ENCODE results near the gene MAP3K3. TPM values are rescaled to one million over a fixed set of nuclear protein-coding genes. Genes with fewer than 3 reads are reported as not detected.

Gene MAP3K3
- total RNA-seq, 4 donors from 2014 or later, result 31.6 to 55.1 (median 44.3) TPM

GRCh38 chr17:63587770-63588169 lies 34.4 kb upstream of the MAP3K3 start:
- Histone ChIP-seq H3K4me3 (no peak overlapping the region), H3K9me3 (no peaks in the 10 kb centered on the region), H3K4me1 (no peaks in the 10 kb centered on the region), H3K27ac (no peak overlapping the region), H3K27me3 (no peaks in the 10 kb centered on the region), H3K36me3 (peaks cover 86% of the 10 kb centered on the region)
- TF ChIP-seq EP300 (IDR thresholded peaks at IDR 0.05) (no peak), POLR2A (IDR thresholded peaks at IDR 0.05) (no peak), POLR2AphosphoS5 (IDR thresholded peaks at IDR 0.05) (no peak), CTCF (IDR thresholded peaks at IDR 0.05) (no peak)
- no peak for DNase-seq (ENCODE audit: low spot score in 2 of 2)
- 95% methylated on average over 5 of the region's 5 CpGs for WGBS

- Histone ChIP-seq H3K27ac (no peak overlapping the region), H3K36me3 (peaks cover 80% of the 10 kb centered on the region), H3K9me3 (no peaks in the 10 kb centered on the region), H3K27me3 (no peaks in the 10 kb centered on the region), H3K4me3 (no peak overlapping the region), H3K4me1 (no peaks in the 10 kb centered on the region)
- DNase-seq (ENCODE audit: low spot score in 2 of 2), result no peak
- 91% methylated on average over 11 of the region's 11 CpGs for WGBS
- no peak for TF ChIP-seq EP300 (IDR thresholded peaks at IDR 0.05)
- no peak for TF ChIP-seq POLR2AphosphoS5 (IDR thresholded peaks at IDR 0.05)
- TF ChIP-seq POLR2A (IDR thresholded peaks at IDR 0.05), result no peak
- TF ChIP-seq CTCF (IDR thresholded peaks at IDR 0.05), result no peak
Measured at GRCh38 chr17:63588797-63589196, 33.4 kb upstream of the MAP3K3 start.

- TF ChIP-seq EP300 (IDR thresholded peaks at IDR 0.05) (no peak), POLR2A (IDR thresholded peaks at IDR 0.05) (no peak), CTCF (IDR thresholded peaks at IDR 0.05) (no peak), POLR2AphosphoS5 (IDR thresholded peaks at IDR 0.05) (no peak)
Measured at GRCh38 chr17:63589646-63590045, 32.6 kb upstream of the MAP3K3 start.

GRCh38 chr17:63592797-63593196 lies 29.4 kb upstream of the MAP3K3 start:
- peaks cover 45% of the 10 kb centered on the region for H3K36me3 ChIP-seq
- WGBS, result 85% methylated on average over 3 of the region's 3 CpGs

More at GRCh38 chr17:63589646-63590045, 32.6 kb upstream of the MAP3K3 start:
- H3K4me3 ChIP-seq, result no peak overlapping the region
- no peaks in the 10 kb centered on the region for H3K9me3 ChIP-seq
- H3K27ac ChIP-seq, result no peak overlapping the region
- 90% methylated on average over 1 of the region's 1 CpG for WGBS
- DNase-seq (ENCODE audit: low spot score in 2 of 2), result no peak
- H3K27me3 ChIP-seq, result no peaks in the 10 kb centered on the region
- no peaks in the 10 kb centered on the region for H3K4me1 ChIP-seq
- H3K36me3 ChIP-seq, result peaks cover 72% of the 10 kb centered on the region

GRCh38 chr17:63595132-63595531 lies 27.1 kb upstream of the MAP3K3 start:
- no peak for DNase-seq (ENCODE audit: low spot score in 2 of 2)
- WGBS, result 98% methylated on average over 3 of the region's 3 CpGs
- no peaks in the 10 kb centered on the region for H3K27me3 ChIP-seq
- H3K27ac ChIP-seq, result no peak overlapping the region
- no peak for TF ChIP-seq EP300 (IDR thresholded peaks at IDR 0.05)
- TF ChIP-seq CTCF (IDR thresholded peaks at IDR 0.05), result no peak
- no peak for TF ChIP-seq POLR2A (IDR thresholded peaks at IDR 0.05)
- no peak for TF ChIP-seq POLR2AphosphoS5 (IDR thresholded peaks at IDR 0.05)
- no peaks in the 10 kb centered on the region for H3K9me3 ChIP-seq
- H3K4me1 ChIP-seq, result peaks cover 3% of the 10 kb centered on the region
- peaks cover 25% of the 10 kb centered on the region for H3K36me3 ChIP-seq
- no peak overlapping the region for H3K4me3 ChIP-seq

More at GRCh38 chr17:63592797-63593196, 29.4 kb upstream of the MAP3K3 start:
- no peaks in the 10 kb centered on the region for H3K9me3 ChIP-seq
- no peak overlapping the region for H3K27ac ChIP-seq
- no peak overlapping the region for H3K4me3 ChIP-seq
- H3K27me3 ChIP-seq, result no peaks in the 10 kb centered on the region
- no peaks in the 10 kb centered on the region for H3K4me1 ChIP-seq
- DNase-seq (ENCODE audit: low spot score in 2 of 2), result no peak
- TF ChIP-seq EP300 (IDR thresholded peaks at IDR 0.05) (no peak), POLR2AphosphoS5 (IDR thresholded peaks at IDR 0.05) (no peak), CTCF (IDR thresholded peaks at IDR 0.05) (no peak), POLR2A (IDR thresholded peaks at IDR 0.05) (no peak)

Data from suprapubic skin (tissue), 4 donors.